GM12878 (cell line): ENCODE data around the gene LMNTD2. TPM values are rescaled to one million over a fixed set of nuclear protein-coding genes. Genes with fewer than 3 reads are reported as not detected.

Experiments used
- ATAC-seq: fragments of 200-7000 bp; cut with Tn5 transposase; 3 replicates; pipeline ENCODE4 v1.9.1; 2020; ENCODE audit warnings: mild to moderate bottlenecking, moderate library complexity
- BruUV-seq: library from RNA; stranded (reverse); fragments of 400-500 nt; replicated peaks from 2 replicates; lab custom pipeline; 2021; lab: Mats Ljungman, UMichigan
- CTCF ChIA-PET: fragments of 300-600 bp; sonication (Branson Sonifier 250); formaldehyde crosslinking; extraction: SDS; loops from one replicate; lab custom pipeline; 2021; ENCODE audit warnings: inconsistent platforms; lab: Yijun Ruan, JAX
- POLR2A ChIA-PET: fragments of 350-600 bp; formaldehyde crosslinking; extraction: SDS; loops from one replicate; lab custom pipeline; 2021; ENCODE audit warnings: inconsistent platforms; lab: Charles Lee
- RAD21 ChIA-PET: fragments of 300-600 bp; sonication (Branson Sonifier 250); formaldehyde crosslinking; loops from one replicate; lab custom pipeline; 2023; ENCODE audit warnings: antibody characterized with exemption; ENCODE audit not compliant: unreplicated experiment; lab: Charles Lee
- SMC1A ChIA-PET: fragments of 300-600 bp; sonication (Branson Sonifier 250); formaldehyde crosslinking; loops from one replicate; lab custom pipeline; 2023; ENCODE audit not compliant: unreplicated experiment, uncharacterized antibody; lab: Charles Lee
- DNase-seq: peaks from one replicate; pipeline ENCODE4 v3.0.0-alpha.2; 2011; ENCODE audit warnings: low read depth, low spot score
- FAIRE-seq: peaks from 3 replicates; lab custom pipeline; 2011; peaks lifted over from hg19 to GRCh38; lab: Jason Lieb, UNC
- H2AFZ ChIP-seq: 2 replicates; pipeline ENCODE4 v1.6.0; 2011; ENCODE audit warnings: low read depth, low read length, control low read depth; ENCODE audit not compliant: control insufficient read depth
- H3K27ac ChIP-seq: 2 replicates; pipeline ENCODE4 v1.5.1; 2011; ENCODE audit warnings: control low read depth; ENCODE audit not compliant: control insufficient read depth, insufficient read depth
- H3K27me3 ChIP-seq, 2 experiments: replicated peaks in 1 of 2; 2 replicates each; pipeline versions ENCODE4 v1.6.0 to v1.6.1; 2011; ENCODE audit warnings: low read length in 1 of 2; ENCODE audit not compliant: control insufficient read depth in 2 of 2, insufficient read depth in 2 of 2
- H3K36me3 ChIP-seq, 2 experiments: 2 replicates each; pipeline ENCODE4 v1.5.1; 2011; ENCODE audit warnings: low read length in 1 of 2; ENCODE audit not compliant: control insufficient read depth in 2 of 2, insufficient read depth in 2 of 2
- H3K4me1 ChIP-seq: 2 replicates; pipeline ENCODE4 v1.6.1; 2011; ENCODE audit warnings: mild to moderate bottlenecking, low read length, moderate library complexity, mixed read lengths; ENCODE audit not compliant: control insufficient read depth, insufficient read depth
- H3K4me2 ChIP-seq: 2 replicates; pipeline ENCODE4 v1.6.0; 2011; ENCODE audit warnings: control low read depth; ENCODE audit not compliant: control insufficient read depth, insufficient read depth
- H3K4me3 ChIP-seq: fragments of 200-600 bp; sonication (generic); 2 replicates; pipeline ENCODE4 v1.5.1; 2016
- H3K79me2 ChIP-seq: 2 replicates; pipeline ENCODE4 v1.6.0; 2011; ENCODE audit warnings: low read length; ENCODE audit not compliant: control insufficient read depth, insufficient read depth
- H3K9ac ChIP-seq: 2 replicates; pipeline ENCODE4 v1.8.0; 2011; ENCODE audit warnings: low read length, control low read depth, mixed read lengths; ENCODE audit not compliant: control insufficient read depth, insufficient read depth
- H3K9me3 ChIP-seq: replicated peaks from 3 replicates; pipeline ENCODE4 v1.5.1; 2011; ENCODE audit warnings: mild to moderate bottlenecking, low read length; ENCODE audit not compliant: control insufficient read depth, insufficient read depth
- H4K20me1 ChIP-seq: 2 replicates; pipeline ENCODE4 v1.6.0; 2011; ENCODE audit not compliant: control insufficient read depth, insufficient read depth
- ASH2L ChIP-seq: fragments of 300-600, 200-600 bp; sonication (generic); IDR thresholded peaks from 2 replicates; pipeline ENCODE4 v1.6.1; 2017; ENCODE audit warnings: low read depth, mild to moderate bottlenecking, borderline replicate concordance
- BRCA1 ChIP-seq: IDR thresholded peaks from 2 replicates; pipeline ENCODE4 v1.6.1; 2011; ENCODE audit warnings: low read depth, low read length, improper control_type of control experiment
- CHD1 ChIP-seq: IDR thresholded peaks from 2 replicates; pipeline ENCODE4 v1.6.1; 2012; ENCODE audit warnings: low read depth, low read length, improper control_type of control experiment
- CHD4 ChIP-seq: fragments of 200-600 bp; sonication (generic); IDR thresholded peaks from 2 replicates; pipeline ENCODE4 v1.6.1; 2016; ENCODE audit warnings: mild to moderate bottlenecking
- NR2C2 ChIP-seq: IDR thresholded peaks from 2 replicates; pipeline ENCODE4 v1.6.1; 2011; ENCODE audit warnings: borderline replicate concordance, low read depth; ENCODE audit not compliant: control insufficient read depth, insufficient read length
- PML ChIP-seq: IDR thresholded peaks from 2 replicates; pipeline ENCODE4 v1.6.1; 2012; ENCODE audit warnings: low read length, inconsistent platforms
- RUNX3 ChIP-seq: IDR thresholded peaks from 2 replicates; pipeline ENCODE4 v1.6.1; 2012; ENCODE audit warnings: low read length, inconsistent platforms
- SREBF1 ChIP-seq: IDR thresholded peaks from 2 replicates; pipeline ENCODE4 v1.6.1; 2012; ENCODE audit warnings: mild to moderate bottlenecking, low read length
- TARDBP ChIP-seq: IDR thresholded peaks from 2 replicates; pipeline ENCODE4 v1.6.1; 2016; ENCODE audit warnings: borderline replicate concordance
- TBL1XR1 ChIP-seq: IDR thresholded peaks from 2 replicates; pipeline ENCODE4 v1.6.1; 2012; ENCODE audit warnings: low read depth, low read length, improper control_type of control experiment
- WGBS: methylation state at CpG from one replicate; pipeline ENCODE4 v1.1.6; 2016; ENCODE audit warnings: low lambda C conversion rate; ENCODE audit not compliant: insufficient replicate concordance, insufficient coverage; ENCODE audit errors: missing lambda C conversion rate; 5-methylcytosine and 5-hydroxymethylcytosine counted together
- in situ Hi-C: fragments of 300-500 bp; cut with MboI; formaldehyde crosslinking; loops from 9 replicates; pipeline ENCODE4 v1.14.3; 2018; ENCODE audit warnings: mixed read lengths
- intact Hi-C: fragments of 100-400 bp; cut with micrococcal nuclease; formaldehyde crosslinking; loops from one replicate; pipeline ENCODE4 v1.14.2; 2022; ENCODE audit not compliant: unreplicated experiment
- polyA plus RNA-seq, 11 experiments: library from polyadenylated mRNA; depleted of rRNA in 4 of 11; unstranded in 6 of 11; stranded (reverse) in 5 of 11; fragments of >200 nt; fragmentation: Nextera tagmentation in 4 of 11; fragmentation: Illumina TruSeq in 1 of 11; extraction: Ambion mirVana in 4 of 11; extraction: Trizol in 1 of 11; gene quantifications; 1 replicate in 1 of 11; 2 replicates in 10 of 11; pipeline versions ENCODE4 v1.2.1 to v1.2.3, GENCODE V29; 2011 to 2016; ENCODE audit warnings: inconsistent platforms in 2 of 11, missing spikeins in 2 of 11, low read depth in 1 of 11
- total RNA-seq, 4 experiments: library from RNA; depleted of rRNA in 3 of 4; stranded (reverse); fragments of >200 nt in 3 of 4; fragmentation: Illumina TruSeq in 1 of 4; extraction: Trizol in 1 of 4; gene quantifications; 2 replicates each; pipeline versions ENCODE4 v1.2.1 to v1.2.3, GENCODE V29; 2013 to 2021
- TF ChIP-seq, protein P1 (sequence below): fragments of 450-650 bp; IDR thresholded peaks from 2 replicates; pipeline ENCODE4 v1.6.1; 2017; ENCODE audit warnings: low read depth, mild to moderate bottlenecking, moderate library complexity
- TF ChIP-seq, protein P2 (sequence below): fragments of 150-350 bp; IDR thresholded peaks from 2 replicates; pipeline ENCODE4 v1.6.1; 2016; ENCODE audit warnings: low read depth, low read length

The LMNTD2 gene
- total and polyA plus RNA-seq, 10 of the 15 experiments (the other 5 are each of a cell fraction or from before 2014, with no cell fraction given) = 0.22 to 4.1 (median 1.3) TPM; not detected in 2

DNA sequence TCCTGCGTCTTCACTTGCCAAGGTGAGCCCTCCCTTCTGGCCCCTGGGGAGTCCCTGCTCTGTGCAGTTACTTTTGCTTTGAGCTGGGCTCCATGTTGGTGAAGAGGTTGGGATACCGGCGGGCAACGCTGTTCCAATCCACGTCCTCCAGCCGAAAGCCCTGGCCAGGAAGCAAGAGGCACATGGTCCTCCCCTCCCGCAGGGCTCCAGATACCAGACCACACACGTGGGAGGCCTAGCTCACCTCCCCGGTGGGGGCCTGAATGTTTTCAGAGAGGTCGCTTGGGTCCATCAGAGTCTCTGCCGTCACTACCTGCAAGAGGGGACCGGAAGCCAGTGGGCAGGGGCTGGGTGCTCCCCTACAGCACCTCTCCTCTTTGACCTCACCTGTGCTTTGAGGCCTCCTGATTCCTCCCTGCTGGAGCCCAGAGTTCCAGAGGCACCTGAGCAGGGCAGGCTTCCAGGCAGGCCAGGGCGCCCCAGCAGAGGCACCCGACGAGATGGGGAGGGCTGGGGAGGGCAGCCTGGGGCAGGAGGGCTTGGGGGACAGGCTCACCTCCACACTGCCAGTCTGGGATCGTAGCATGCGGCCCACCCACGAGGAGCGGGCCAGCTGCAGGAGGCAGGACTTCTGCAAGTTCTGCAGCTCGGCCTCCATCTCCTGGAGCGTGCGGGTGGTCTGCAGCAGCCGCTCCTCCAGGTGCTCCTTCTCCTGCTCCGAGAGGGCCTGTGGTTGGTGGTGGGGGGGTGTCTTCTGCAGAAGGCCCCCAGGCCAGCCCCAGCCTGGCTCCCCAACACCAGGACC lies 3.0 kb downstream of the LMNTD2 start:
- no TSS peak for BruUV-seq
- H3K79me2 ChIP-seq = peaks cover 5% of the 10 kb centered on the region
- ChIA-PET CTCF (interaction anchor here (1.2 kb wide), 1 partner anchor 9 kb away, joined by 3 read pairs; no protein-coding TSS in a partner anchor), RAD21 (interaction anchor here (0.9 to 1.2 kb wide), 3 partner anchors 105 to 165 kb away, joined by 3 read pairs; no protein-coding TSS in a partner anchor), POLR2A (interaction anchor here (1.0 kb wide), 1 partner anchor 18 kb away, joined by 4 read pairs; the partner anchor contains the start of gene PHRF1), SMC1A (interaction anchor here (1.2 kb wide), 1 partner anchor 168 kb away, joined by 3 read pairs; no protein-coding TSS in a partner anchor)
- peaks cover 5% of the 10 kb centered on the region for H3K4me1 ChIP-seq
- H3K4me3 ChIP-seq = no peak overlapping the region
- FAIRE-seq (no peak), DNase-seq (no peak), ATAC-seq (no peak)
- TF ChIP-seq CHD4 (no peak), SREBF1 (no peak), ASH2L (no peak), BRCA1 (no peak), TBL1XR1 (no peak), PML (no peak), NR2C2 (no peak), CHD1 (no peak), RUNX3 (no peak), TARDBP (no peak)
- TF ChIP-seq, protein P1, sequence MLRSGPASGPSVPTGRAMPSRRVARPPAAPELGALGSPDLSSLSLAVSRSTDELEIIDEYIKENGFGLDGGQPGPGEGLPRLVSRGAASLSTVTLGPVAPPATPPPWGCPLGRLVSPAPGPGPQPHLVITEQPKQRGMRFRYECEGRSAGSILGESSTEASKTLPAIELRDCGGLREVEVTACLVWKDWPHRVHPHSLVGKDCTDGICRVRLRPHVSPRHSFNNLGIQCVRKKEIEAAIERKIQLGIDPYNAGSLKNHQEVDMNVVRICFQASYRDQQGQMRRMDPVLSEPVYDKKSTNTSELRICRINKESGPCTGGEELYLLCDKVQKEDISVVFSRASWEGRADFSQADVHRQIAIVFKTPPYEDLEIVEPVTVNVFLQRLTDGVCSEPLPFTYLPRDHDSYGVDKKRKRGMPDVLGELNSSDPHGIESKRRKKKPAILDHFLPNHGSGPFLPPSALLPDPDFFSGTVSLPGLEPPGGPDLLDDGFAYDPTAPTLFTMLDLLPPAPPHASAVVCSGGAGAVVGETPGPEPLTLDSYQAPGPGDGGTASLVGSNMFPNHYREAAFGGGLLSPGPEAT = no peak
- TF ChIP-seq, protein P2, sequence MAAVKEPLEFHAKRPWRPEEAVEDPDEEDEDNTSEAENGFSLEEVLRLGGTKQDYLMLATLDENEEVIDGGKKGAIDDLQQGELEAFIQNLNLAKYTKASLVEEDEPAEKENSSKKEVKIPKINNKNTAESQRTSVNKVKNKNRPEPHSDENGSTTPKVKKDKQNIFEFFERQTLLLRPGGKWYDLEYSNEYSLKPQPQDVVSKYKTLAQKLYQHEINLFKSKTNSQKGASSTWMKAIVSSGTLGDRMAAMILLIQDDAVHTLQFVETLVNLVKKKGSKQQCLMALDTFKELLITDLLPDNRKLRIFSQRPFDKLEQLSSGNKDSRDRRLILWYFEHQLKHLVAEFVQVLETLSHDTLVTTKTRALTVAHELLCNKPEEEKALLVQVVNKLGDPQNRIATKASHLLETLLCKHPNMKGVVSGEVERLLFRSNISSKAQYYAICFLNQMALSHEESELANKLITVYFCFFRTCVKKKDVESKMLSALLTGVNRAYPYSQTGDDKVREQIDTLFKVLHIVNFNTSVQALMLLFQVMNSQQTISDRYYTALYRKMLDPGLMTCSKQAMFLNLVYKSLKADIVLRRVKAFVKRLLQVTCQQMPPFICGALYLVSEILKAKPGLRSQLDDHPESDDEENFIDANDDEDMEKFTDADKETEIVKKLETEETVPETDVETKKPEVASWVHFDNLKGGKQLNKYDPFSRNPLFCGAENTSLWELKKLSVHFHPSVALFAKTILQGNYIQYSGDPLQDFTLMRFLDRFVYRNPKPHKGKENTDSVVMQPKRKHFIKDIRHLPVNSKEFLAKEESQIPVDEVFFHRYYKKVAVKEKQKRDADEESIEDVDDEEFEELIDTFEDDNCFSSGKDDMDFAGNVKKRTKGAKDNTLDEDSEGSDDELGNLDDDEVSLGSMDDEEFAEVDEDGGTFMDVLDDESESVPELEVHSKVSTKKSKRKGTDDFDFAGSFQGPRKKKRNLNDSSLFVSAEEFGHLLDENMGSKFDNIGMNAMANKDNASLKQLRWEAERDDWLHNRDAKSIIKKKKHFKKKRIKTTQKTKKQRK = no peak
- H4K20me1 ChIP-seq = no peaks in the 10 kb centered on the region
- H3K4me2 ChIP-seq = no peak overlapping the region
- intact Hi-C loops (no loop called here), in situ Hi-C loops (loop anchor here (5.0 kb wide), 1 partner anchor 155 kb away; no protein-coding TSS in a partner anchor)
- no peaks in the 10 kb centered on the region for H3K36me3 ChIP-seq
- H2AFZ ChIP-seq = no peak overlapping the region
- 54% methylated on average over 22 of the region's 24 CpGs for WGBS
- no peak overlapping the region for H3K27ac ChIP-seq
- H3K9me3 ChIP-seq = no peaks in the 10 kb centered on the region
- H3K27me3 ChIP-seq = peaks cover 0 to 5% of the 10 kb centered on the region in 2 experiments; a peak in 2 of 4 replicates
- no peak overlapping the region for H3K9ac ChIP-seq
